ENCODE data around the gene ADI1.
A peak's percentile ranks its signal among the peaks of the same experiment; 100 is the strongest.

The ADI1 gene

GRCh38 chr2:3465844-3466481 lies 53.4 kb downstream of the ADI1 start:
- Histone ChIP-seq H3K9me3 (ENCODE audit: control insufficient read depth, low read length) (no peaks in the 10 kb centered on the region), H3K36me3 (ENCODE audit: control insufficient read depth, insufficient read depth, low read length, severe bottlenecking) (peaks cover 19% of the 10 kb centered on the region), H3K9ac (ENCODE audit: low read length) (peak overlapping the region; percentile 67), H3K27me3 (replicated peaks; ENCODE audit: control insufficient read depth, insufficient read depth, low read length) (no peaks in the 10 kb centered on the region), H3K4me3 (ENCODE audit: low read length) (peak overlapping the region; percentile 19), H3K4me1 (ENCODE audit: control insufficient read depth, insufficient read depth, low read length) (peaks cover 53% of the 10 kb centered on the region)
- peak; percentile 94 for DNase-seq (ENCODE audit: low read depth)

GRCh38 chr2:3465328-3465727 lies 54.0 kb downstream of the ADI1 start:
- Histone ChIP-seq H3K9me3 (ENCODE audit: control insufficient read depth, low read length) (no peaks in the 10 kb centered on the region), H3K4me1 (ENCODE audit: control insufficient read depth, insufficient read depth, low read length) (peaks cover 46% of the 10 kb centered on the region), H3K9ac (ENCODE audit: low read length) (peak overlapping the region; percentile 67), H3K36me3 (ENCODE audit: control insufficient read depth, insufficient read depth, low read length, severe bottlenecking) (peaks cover 19% of the 10 kb centered on the region), H3K4me3 (ENCODE audit: low read length) (peak overlapping the region; percentile 19), H3K27me3 (replicated peaks; ENCODE audit: control insufficient read depth, insufficient read depth, low read length) (no peaks in the 10 kb centered on the region)
- DNase-seq (ENCODE audit: low read depth), result no peak

- peaks cover 21% of the 10 kb centered on the region for H3K36me3 ChIP-seq (ENCODE audit: control insufficient read depth, insufficient read depth, low read length, severe bottlenecking)
- DNase-seq (ENCODE audit: low read depth), result no peak
- no peaks in the 10 kb centered on the region for H3K9me3 ChIP-seq (ENCODE audit: control insufficient read depth, low read length)
Measured at GRCh38 chr2:3464401-3465005, 54.8 kb downstream of the ADI1 start.

GRCh38 chr2:3463944-3464343 lies 55.4 kb downstream of the ADI1 start:
- DNase-seq (ENCODE audit: low read depth), result no peak
- H3K9me3 ChIP-seq (ENCODE audit: control insufficient read depth, low read length), result no peaks in the 10 kb centered on the region
- no peaks in the 10 kb centered on the region for H3K27me3 ChIP-seq (replicated peaks; ENCODE audit: control insufficient read depth, insufficient read depth, low read length)
- H3K9ac ChIP-seq (ENCODE audit: low read length), result no peak overlapping the region
- H3K4me1 ChIP-seq (ENCODE audit: control insufficient read depth, insufficient read depth, low read length), result peaks cover 33% of the 10 kb centered on the region
- H3K4me3 ChIP-seq (ENCODE audit: low read length), result no peak overlapping the region
- H3K36me3 ChIP-seq (ENCODE audit: control insufficient read depth, insufficient read depth, low read length, severe bottlenecking), result peaks cover 21% of the 10 kb centered on the region

More at GRCh38 chr2:3464401-3465005, 54.8 kb downstream of the ADI1 start:
- no peak overlapping the region for H3K9ac ChIP-seq (ENCODE audit: low read length)
- H3K27me3 ChIP-seq (replicated peaks; ENCODE audit: control insufficient read depth, insufficient read depth, low read length), result no peaks in the 10 kb centered on the region
- peaks cover 38% of the 10 kb centered on the region for H3K4me1 ChIP-seq (ENCODE audit: control insufficient read depth, insufficient read depth, low read length)
- no peak overlapping the region for H3K4me3 ChIP-seq (ENCODE audit: low read length)

GRCh38 chr2:3463186-3463835 lies 56.0 kb downstream of the ADI1 start:
- H3K9me3 ChIP-seq (ENCODE audit: control insufficient read depth, low read length), result no peaks in the 10 kb centered on the region
- H3K9ac ChIP-seq (ENCODE audit: low read length), result no peak overlapping the region
- peaks cover 33% of the 10 kb centered on the region for H3K4me1 ChIP-seq (ENCODE audit: control insufficient read depth, insufficient read depth, low read length)
- no peaks in the 10 kb centered on the region for H3K27me3 ChIP-seq (replicated peaks; ENCODE audit: control insufficient read depth, insufficient read depth, low read length)
- H3K4me3 ChIP-seq (ENCODE audit: low read length), result no peak overlapping the region
- DNase-seq (ENCODE audit: low read depth), result no peak
- H3K36me3 ChIP-seq (ENCODE audit: control insufficient read depth, insufficient read depth, low read length, severe bottlenecking), result peaks cover 21% of the 10 kb centered on the region

GRCh38 chr2:3462493-3463104 lies 56.7 kb downstream of the ADI1 start:
- Histone ChIP-seq H3K4me3 (ENCODE audit: low read length) (no peak overlapping the region), H3K4me1 (ENCODE audit: control insufficient read depth, insufficient read depth, low read length) (peaks cover 33% of the 10 kb centered on the region), H3K36me3 (ENCODE audit: control insufficient read depth, insufficient read depth, low read length, severe bottlenecking) (peaks cover 22% of the 10 kb centered on the region), H3K9ac (ENCODE audit: low read length) (no peak overlapping the region), H3K9me3 (ENCODE audit: control insufficient read depth, low read length) (no peaks in the 10 kb centered on the region), H3K27me3 (replicated peaks; ENCODE audit: control insufficient read depth, insufficient read depth, low read length) (no peaks in the 10 kb centered on the region)
- no peak for DNase-seq (ENCODE audit: low read depth)

GRCh38 chr2:3461801-3462492 lies 57.4 kb downstream of the ADI1 start:
- H3K27me3 ChIP-seq (replicated peaks; ENCODE audit: control insufficient read depth, insufficient read depth, low read length), result no peaks in the 10 kb centered on the region
- peak overlapping the region; percentile 60 for H3K4me3 ChIP-seq (ENCODE audit: low read length)
- DNase-seq (ENCODE audit: low read depth), result peak; percentile 89
- H3K4me1 ChIP-seq (ENCODE audit: control insufficient read depth, insufficient read depth, low read length), result peaks cover 31% of the 10 kb centered on the region
- H3K9ac ChIP-seq (ENCODE audit: low read length), result peak overlapping the region; percentile 70
- H3K9me3 ChIP-seq (ENCODE audit: control insufficient read depth, low read length), result no peaks in the 10 kb centered on the region
- H3K36me3 ChIP-seq (ENCODE audit: control insufficient read depth, insufficient read depth, low read length, severe bottlenecking), result peaks cover 22% of the 10 kb centered on the region

GRCh38 chr2:3460831-3461800 lies 58.2 kb downstream of the ADI1 start:
- Histone ChIP-seq H3K36me3 (ENCODE audit: control insufficient read depth, insufficient read depth, low read length, severe bottlenecking) (peaks cover 29% of the 10 kb centered on the region), H3K9me3 (ENCODE audit: control insufficient read depth, low read length) (no peaks in the 10 kb centered on the region), H3K9ac (ENCODE audit: low read length) (peak overlapping the region; percentile 70), H3K4me1 (ENCODE audit: control insufficient read depth, insufficient read depth, low read length) (peaks cover 22% of the 10 kb centered on the region), H3K27me3 (replicated peaks; ENCODE audit: control insufficient read depth, insufficient read depth, low read length) (no peaks in the 10 kb centered on the region), H3K4me3 (ENCODE audit: low read length) (no peak overlapping the region)
- no peak for DNase-seq (ENCODE audit: low read depth)

GRCh38 chr2:3460156-3460555 lies 59.2 kb downstream of the ADI1 start:
- H3K27me3 ChIP-seq (replicated peaks; ENCODE audit: control insufficient read depth, insufficient read depth, low read length), result no peaks in the 10 kb centered on the region
- no peak for DNase-seq (ENCODE audit: low read depth)
- peaks cover 13% of the 10 kb centered on the region for H3K4me1 ChIP-seq (ENCODE audit: control insufficient read depth, insufficient read depth, low read length)
- H3K36me3 ChIP-seq (ENCODE audit: control insufficient read depth, insufficient read depth, low read length, severe bottlenecking), result peaks cover 34% of the 10 kb centered on the region
- no peaks in the 10 kb centered on the region for H3K9me3 ChIP-seq (ENCODE audit: control insufficient read depth, low read length)
- no peak overlapping the region for H3K9ac ChIP-seq (ENCODE audit: low read length)
- H3K4me3 ChIP-seq (ENCODE audit: low read length), result no peak overlapping the region

Data from adipocyte (in vitro differentiated cells).